Pulmonary artery endothelial cell (primary cell): Measurements from ENCODE around the gene ABTB1. TPM values are rescaled to one million over a fixed set of nuclear protein-coding genes. Genes with fewer than 3 reads are reported as not detected.

Source experiments
- DNase-seq: peaks from one replicate; pipeline ENCODE4 v3.0.0-alpha.2; 2011; ENCODE audit warnings: low read depth, low spot score
- total RNA-seq: library from RNA; depleted of rRNA; stranded (reverse); fragments of >200 nt; gene quantifications from 2 replicates; pipeline ENCODE4 v1.2.3, GENCODE V29; 2014

ABTB1 gene
- total RNA-seq, 1 donor from 2014 or later, result 5.8 TPM

GRCh38 chr3:127719369-127719768 is 46.6 kb downstream of the ABTB1 start:
- no peak for DNase-seq

- DNase-seq, result no peak
Observed at GRCh38 chr3:127720161-127720823, 47.5 kb downstream of the ABTB1 start.

GRCh38 chr3:127720985-127721935 is 48.5 kb downstream of the ABTB1 start:
- DNase-seq, result no peak

GRCh38 chr3:127722091-127722784 is 49.5 kb downstream of the ABTB1 start:
- no peak for DNase-seq

- DNase-seq, result no peak
Observed at GRCh38 chr3:127723011-127723567, 50.3 kb downstream of the ABTB1 start.

GRCh38 chr3:127726894-127727293 is 54.1 kb downstream of the ABTB1 start:
- DNase-seq, result no peak

- no peak for DNase-seq
Observed at GRCh38 chr3:127728417-127729015, 55.8 kb downstream of the ABTB1 start.

GRCh38 chr3:127729556-127730056 is 56.9 kb downstream of the ABTB1 start:
- DNase-seq, result no peak

GRCh38 chr3:127730171-127730570 is 57.4 kb downstream of the ABTB1 start:
- DNase-seq, result no peak

Other genes with a start within 250 kb of the ABTB1 start
- gene TPRA1, start 82.2 kb upstream of the ABTB1 start, total RNA-seq, result 32.8 and 34.6 TPM in 2 replicates
- 78.4 and 133 TPM in 2 replicates for gene MCM2, start 74.5 kb upstream of the ABTB1 start, total RNA-seq
- gene PODXL2, start 43.8 kb upstream of the ABTB1 start, total RNA-seq, result 2.6 and 6.0 TPM in 2 replicates
- gene MGLL, start 149.6 kb downstream of the ABTB1 start, total RNA-seq, result 82.6 and 92.3 TPM in 2 replicates
- gene KBTBD12, start 242.3 kb downstream of the ABTB1 start, total RNA-seq, result not detected in 2 replicates